Muscle layer of duodenum (tissue), 2 donors: ENCODE measurements around the gene SALL3.
"Not testable (repeated sequence)": the region's sequence is repeated elsewhere in the genome, so short reads cannot be mapped to it uniquely, and the experiment has no call there.

ENCODE experiments used
- H3K27ac ChIP-seq: one replicate; pipeline ENCODE4 v1.7.0; 2013; ENCODE audit warnings: mild to moderate bottlenecking, low read length
- H3K27me3 ChIP-seq: one replicate; pipeline ENCODE4 v1.7.0; 2013; ENCODE audit warnings: low read depth, mild to moderate bottlenecking, control low read depth, low read length
- H3K36me3 ChIP-seq, 2 donors: one replicate each; pipeline ENCODE4 v1.7.0; 2013; ENCODE audit warnings: low read length in 2 of 2, control low read depth in 1 of 2, mild to moderate bottlenecking in 1 of 2; ENCODE audit not compliant: insufficient read depth in 2 of 2, control insufficient read depth in 1 of 2
- H3K4me1 ChIP-seq, 2 donors: one replicate each; pipeline ENCODE4 v1.7.0; 2013; ENCODE audit warnings: low read length in 2 of 2, mild to moderate bottlenecking in 2 of 2, control low read depth in 1 of 2, moderate library complexity in 1 of 2; ENCODE audit not compliant: insufficient read depth in 2 of 2, control insufficient read depth in 1 of 2
- H3K4me3 ChIP-seq, 2 donors: one replicate each; pipeline ENCODE4 v1.7.0; 2013; ENCODE audit warnings: low read length in 2 of 2, low read depth in 1 of 2, mild to moderate bottlenecking in 1 of 2
- H3K9me3 ChIP-seq, 2 donors: one replicate each; pipeline ENCODE4 v1.7.0; 2013; ENCODE audit warnings: low read length in 2 of 2, control low read depth in 1 of 2, mild to moderate bottlenecking in 1 of 2; ENCODE audit not compliant: control insufficient read depth in 1 of 2
- donor health status: healthy.

Gene SALL3

DNA sequence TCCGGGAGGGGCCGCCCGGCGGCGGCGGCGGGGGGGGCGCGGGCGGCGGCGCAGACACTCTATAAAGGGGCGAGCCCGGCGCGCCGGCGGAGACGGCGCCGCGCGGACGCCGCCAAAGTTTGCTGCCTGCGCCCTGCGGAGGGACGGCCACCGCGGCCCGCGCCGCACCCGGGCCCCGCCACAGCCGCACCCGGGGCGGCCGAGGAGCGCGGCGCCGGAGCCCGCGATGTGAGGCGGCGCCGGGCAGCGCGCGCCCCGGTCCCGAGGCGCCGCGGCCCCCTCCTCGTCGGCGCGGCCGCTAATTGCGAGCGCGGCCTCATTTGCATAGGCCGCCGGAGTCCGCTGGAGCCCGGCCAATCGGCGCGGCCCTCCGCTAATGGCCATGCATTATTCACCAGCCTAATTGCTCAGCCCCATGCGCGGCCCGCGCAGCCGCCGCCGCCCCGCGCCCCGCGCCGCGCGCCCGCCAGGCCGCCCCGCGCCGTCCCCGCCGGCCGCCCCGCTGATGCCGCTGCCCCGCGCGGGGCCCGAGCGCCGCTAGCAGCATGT, at the start of gene SALL3:
TSS of gene SALL3 (plus strand) at position 89 of the 549 bp plus-strand sequence. CDS start at position 546, 457 bp downstream.
- peaks cover 0 to 33% of the 10 kb centered on the region in 2 donors for H3K4me1 ChIP-seq
- no peaks in the 10 kb centered on the region for H3K36me3 ChIP-seq
- peaks cover 56% of the 10 kb centered on the region for H3K27me3 ChIP-seq
- no peak within 1 kb of the TSS for H3K27ac ChIP-seq
- H3K4me3 ChIP-seq = peak within 1 kb of the TSS in 1 of 2 donors; percentile 45
- peaks cover 0 to 4% of the 10 kb centered on the region in 2 donors for H3K9me3 ChIP-seq

DNA sequence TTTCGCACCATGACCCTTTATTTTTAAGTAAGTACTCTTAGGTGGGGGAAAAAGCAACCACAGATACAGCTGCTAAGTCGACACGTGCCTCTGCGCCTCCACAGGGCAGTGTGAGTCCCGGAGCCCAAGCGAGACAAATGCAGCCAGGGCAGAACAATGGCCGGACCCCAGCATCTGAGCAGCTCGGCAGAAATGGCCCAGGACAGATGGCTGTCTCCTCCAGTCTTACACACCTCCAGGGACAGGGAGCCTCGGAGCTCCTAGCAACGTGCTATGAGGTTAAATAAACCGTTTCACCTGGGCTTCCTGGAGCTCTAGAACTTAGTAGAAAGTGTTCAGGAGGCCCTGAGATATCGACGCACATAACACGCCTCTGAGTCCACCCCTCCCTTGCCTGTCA, 47.3 kb upstream of the SALL3 start:
- H3K4me3 ChIP-seq = no peak overlapping the region
- no peaks in the 10 kb centered on the region for H3K27me3 ChIP-seq
- no peaks in the 10 kb centered on the region for H3K9me3 ChIP-seq
- no peaks in the 10 kb centered on the region for H3K4me1 ChIP-seq
- no peak overlapping the region for H3K27ac ChIP-seq
- no peaks in the 10 kb centered on the region for H3K36me3 ChIP-seq

DNA sequence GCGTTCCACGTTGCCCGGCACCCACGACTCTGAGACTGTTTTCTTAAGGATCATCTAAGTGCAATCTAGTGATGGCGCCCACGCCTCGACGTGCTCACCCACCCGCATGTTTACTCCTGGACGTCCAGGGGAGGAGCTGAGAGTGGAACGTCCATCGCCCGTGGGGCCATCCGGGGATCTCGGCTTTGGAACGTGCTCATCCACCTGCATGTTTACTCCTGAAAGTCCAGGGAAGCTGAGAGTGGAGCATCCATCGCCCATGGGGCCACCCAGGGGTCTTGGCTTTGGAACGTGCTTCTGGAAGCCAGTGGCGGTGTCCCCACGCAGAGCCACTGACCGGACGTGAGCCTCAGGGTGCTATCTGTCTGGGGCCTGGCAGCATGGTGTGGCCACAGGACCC, 45.6 kb upstream of the SALL3 start:
- no peak overlapping the region for H3K27ac ChIP-seq
- H3K36me3 ChIP-seq = no peaks in the 10 kb centered on the region
- no peaks in the 10 kb centered on the region for H3K27me3 ChIP-seq
- no peaks in the 10 kb centered on the region for H3K4me1 ChIP-seq
- no peaks in the 10 kb centered on the region for H3K9me3 ChIP-seq
- no peak overlapping the region for H3K4me3 ChIP-seq

DNA sequence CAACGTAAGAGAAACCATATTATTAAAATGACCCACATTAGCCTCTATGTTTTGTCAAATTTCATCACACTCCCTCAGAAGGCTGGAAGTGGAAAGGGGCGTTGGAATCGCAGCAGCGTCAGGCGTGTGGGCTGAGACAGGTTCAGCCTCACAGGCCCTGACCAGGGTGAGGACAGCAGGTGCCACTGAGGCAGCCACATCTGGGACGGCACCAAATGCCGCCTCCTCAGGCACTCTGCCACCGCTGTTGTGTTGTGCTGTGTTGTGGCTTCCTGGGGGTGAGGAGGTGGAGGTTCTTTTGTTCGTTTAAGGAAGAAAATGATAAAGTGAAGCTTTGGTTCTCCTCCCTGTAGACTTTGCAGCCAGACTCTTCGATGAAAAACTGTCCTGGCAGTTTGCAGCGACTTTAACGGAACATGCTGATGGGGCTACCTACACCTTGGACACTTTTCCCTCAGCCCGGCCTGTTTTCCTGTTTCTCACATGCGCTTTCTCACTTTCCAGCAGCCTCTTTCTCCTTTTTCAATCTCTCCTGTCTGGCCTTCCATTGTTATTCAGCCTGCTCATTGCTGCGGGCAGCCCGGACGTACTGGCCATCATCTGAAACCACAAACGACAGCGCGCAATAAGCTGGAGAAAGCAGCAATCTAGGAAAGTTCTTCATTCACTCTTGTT, 44.9 kb upstream of the SALL3 start:
- H3K9me3 ChIP-seq = no peaks in the 10 kb centered on the region
- no peak overlapping the region for H3K4me3 ChIP-seq
- H3K4me1 ChIP-seq = no peaks in the 10 kb centered on the region
- H3K36me3 ChIP-seq = no peaks in the 10 kb centered on the region
- no peaks in the 10 kb centered on the region for H3K27me3 ChIP-seq
- no peak overlapping the region for H3K27ac ChIP-seq

DNA sequence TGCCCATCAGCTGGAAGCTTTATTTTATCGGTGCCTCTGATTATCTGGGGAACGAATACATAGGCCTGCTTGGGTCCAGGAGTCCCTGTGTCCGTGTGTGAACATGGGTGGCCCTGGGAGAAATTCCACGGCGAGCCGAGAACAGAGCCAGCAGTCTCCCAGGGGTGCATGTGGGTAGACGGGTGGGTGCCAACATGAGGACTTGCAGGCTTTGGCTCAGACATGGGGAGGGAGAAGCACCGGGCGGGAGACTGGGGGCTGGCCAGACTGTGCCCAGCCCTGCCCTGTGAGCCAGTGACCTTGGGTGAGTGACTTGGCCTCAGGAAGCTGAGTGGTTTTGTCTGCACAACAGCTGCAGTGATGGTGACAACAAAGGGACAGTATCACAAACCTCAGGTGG, 44.2 kb upstream of the SALL3 start:
- H3K4me1 ChIP-seq = no peaks in the 10 kb centered on the region

DNA sequence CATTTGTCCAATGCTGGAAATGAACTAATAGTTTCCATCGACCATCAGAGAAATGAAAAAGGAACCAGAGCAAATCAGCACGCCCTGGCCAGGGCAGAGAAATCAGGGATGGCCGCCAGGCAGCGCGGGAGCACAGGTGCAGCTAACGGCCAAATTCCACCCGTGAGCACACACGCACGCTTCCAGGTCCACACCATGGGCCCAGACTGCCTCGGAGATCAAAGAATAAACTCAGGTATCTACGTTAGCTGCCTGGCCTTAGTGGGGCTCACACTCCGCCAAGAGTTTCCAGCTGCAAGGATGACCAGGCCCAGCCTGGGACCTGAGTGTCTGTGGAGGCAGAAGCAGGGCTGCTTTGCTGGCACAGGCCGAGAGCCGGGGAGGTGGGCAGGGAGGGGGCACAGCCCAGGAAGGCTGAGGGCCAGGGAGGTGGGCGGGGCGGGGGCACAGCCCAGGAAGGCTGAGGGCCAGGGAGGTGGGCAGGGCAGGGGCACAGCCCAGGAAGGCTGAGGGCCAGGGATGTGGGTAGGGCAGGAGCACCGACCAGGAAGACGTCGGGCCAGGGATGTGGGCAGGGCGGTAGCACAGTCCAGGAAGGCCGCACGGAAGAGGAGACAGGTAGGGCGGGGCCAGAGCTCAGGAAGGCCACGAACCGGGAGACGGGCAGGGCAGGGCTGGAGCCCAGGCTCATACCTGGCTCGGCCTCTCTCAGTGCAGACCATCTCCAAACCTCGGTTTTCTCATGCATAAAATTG, 43.2 kb upstream of the SALL3 start:
- H3K4me1 ChIP-seq = no peaks in the 10 kb centered on the region
- no peaks in the 10 kb centered on the region for H3K27me3 ChIP-seq
- no peaks in the 10 kb centered on the region for H3K36me3 ChIP-seq
- H3K9me3 ChIP-seq = no peaks in the 10 kb centered on the region
- H3K27ac ChIP-seq = no peak overlapping the region
- no peak overlapping the region for H3K4me3 ChIP-seq

More for the DNA sequence above, 44.2 kb upstream of the SALL3 start:
- Histone ChIP-seq H3K27ac (no peak overlapping the region), H3K27me3 (no peaks in the 10 kb centered on the region), H3K4me3 (no peak overlapping the region), H3K36me3 (no peaks in the 10 kb centered on the region), H3K9me3 (no peaks in the 10 kb centered on the region)

DNA sequence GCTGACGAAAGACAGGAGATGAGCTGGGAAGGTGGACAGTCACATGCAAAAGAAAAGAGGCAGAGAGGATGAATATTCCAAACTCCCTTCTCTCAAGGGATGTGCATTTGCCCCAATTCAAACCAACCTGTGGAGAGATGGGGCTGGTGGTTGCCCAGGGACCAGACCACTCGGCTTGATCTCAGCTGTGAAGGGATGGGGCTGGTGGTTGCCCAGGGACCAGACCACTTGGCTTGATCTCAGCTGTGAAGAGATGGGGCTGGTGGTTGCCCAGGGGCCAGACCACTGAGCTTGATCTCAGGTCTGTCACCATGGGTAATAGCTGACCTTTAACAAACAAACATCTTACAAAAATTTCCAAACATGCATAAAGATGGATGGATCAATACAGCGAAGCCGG, 42.5 kb upstream of the SALL3 start:
- no peaks in the 10 kb centered on the region for H3K36me3 ChIP-seq

DNA sequence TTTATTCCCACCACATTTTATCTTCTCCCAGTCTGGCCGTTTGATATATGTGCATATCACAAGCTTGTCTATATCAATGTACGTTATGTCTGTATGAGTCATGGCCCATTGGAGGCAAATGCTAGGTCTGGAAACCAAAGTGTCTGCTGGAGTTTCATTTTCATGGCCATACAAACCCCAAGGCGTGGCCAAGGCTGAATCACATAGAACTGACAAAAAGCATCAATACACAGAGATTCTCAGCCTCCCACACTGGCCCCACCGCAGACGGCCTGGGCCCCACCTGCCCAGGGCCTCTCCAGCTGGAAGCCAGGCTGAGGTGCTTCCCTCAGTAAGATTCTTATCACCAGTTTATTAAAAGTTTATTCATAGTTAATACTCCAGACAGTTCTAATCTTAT, 40.5 kb upstream of the SALL3 start:
- no peak overlapping the region for H3K4me3 ChIP-seq

More for the DNA sequence above, 42.5 kb upstream of the SALL3 start:
- H3K4me1 ChIP-seq = no peaks in the 10 kb centered on the region
- no peaks in the 10 kb centered on the region for H3K27me3 ChIP-seq
- no peak overlapping the region for H3K4me3 ChIP-seq
- H3K27ac ChIP-seq = no peak overlapping the region
- H3K9me3 ChIP-seq = no peaks in the 10 kb centered on the region

DNA sequence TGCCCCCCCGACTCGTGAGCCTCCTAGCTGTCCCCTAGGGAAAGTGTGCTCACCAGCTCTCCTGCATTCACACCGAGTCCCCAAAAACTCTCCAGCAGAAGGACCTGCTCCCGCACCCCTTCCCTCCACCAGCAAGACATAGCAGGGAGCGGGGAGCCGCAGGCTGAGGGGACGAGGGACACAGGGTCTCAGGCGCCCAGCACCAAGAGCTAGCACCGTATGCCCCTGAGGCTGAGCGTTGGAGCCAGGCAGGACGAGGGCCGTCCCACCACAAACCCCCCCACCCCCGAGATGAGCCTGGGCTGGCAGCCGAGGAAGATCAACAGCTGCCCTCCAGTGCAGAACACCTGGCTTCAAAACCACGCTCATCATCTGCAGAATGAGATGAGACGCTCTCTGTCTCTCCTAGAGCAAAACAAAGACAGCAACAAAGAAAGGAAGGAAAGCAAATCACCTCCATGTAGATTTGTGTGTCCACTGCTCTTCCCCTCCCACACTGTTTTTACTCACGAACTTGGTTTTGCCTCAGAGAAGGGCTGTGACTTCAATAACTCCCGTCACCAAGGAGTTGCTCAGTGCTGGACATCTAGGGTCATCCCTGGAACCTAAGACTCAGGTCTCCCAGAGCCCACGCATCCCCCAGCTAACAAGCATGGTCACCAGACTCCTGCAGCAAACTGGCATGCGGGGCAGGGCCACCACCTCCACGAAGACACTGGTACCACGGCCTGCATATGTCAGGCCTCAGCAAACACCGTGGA, 39.7 kb upstream of the SALL3 start:
- Histone ChIP-seq H3K27me3 (no peaks in the 10 kb centered on the region), H3K27ac (no peak overlapping the region), H3K36me3 (no peaks in the 10 kb centered on the region), H3K4me3 (no peak overlapping the region), H3K9me3 (no peaks in the 10 kb centered on the region), H3K4me1 (no peaks in the 10 kb centered on the region)

More for the DNA sequence above, 40.5 kb upstream of the SALL3 start:
- Histone ChIP-seq H3K36me3 (no peaks in the 10 kb centered on the region), H3K27ac (no peak overlapping the region), H3K4me1 (no peaks in the 10 kb centered on the region), H3K27me3 (no peaks in the 10 kb centered on the region), H3K9me3 (no peaks in the 10 kb centered on the region)

DNA sequence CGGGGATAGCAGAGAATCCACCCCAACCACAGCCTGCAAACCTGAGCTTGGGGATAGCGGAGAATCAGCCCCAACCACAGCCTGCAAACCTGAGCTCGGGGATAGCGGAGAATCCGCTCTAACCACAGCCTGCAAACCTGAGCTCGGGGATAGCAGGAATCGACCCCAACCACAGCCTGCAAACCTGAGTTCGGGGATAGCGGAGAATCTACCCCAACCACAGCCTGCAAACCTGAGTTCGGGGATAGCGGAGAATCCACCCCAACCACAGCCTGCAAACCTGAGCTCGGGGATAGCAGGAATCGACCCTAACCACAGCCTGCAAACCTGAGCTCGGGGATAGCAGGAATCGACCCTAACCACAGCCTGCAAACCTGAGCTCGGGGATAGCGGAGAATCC, 37.4 kb upstream of the SALL3 start:
- H3K27me3 ChIP-seq, H3K4me3 ChIP-seq, H3K4me1 ChIP-seq, H3K36me3 ChIP-seq, H3K27ac ChIP-seq, H3K9me3 ChIP-seq: not testable (repeated sequence)

DNA sequence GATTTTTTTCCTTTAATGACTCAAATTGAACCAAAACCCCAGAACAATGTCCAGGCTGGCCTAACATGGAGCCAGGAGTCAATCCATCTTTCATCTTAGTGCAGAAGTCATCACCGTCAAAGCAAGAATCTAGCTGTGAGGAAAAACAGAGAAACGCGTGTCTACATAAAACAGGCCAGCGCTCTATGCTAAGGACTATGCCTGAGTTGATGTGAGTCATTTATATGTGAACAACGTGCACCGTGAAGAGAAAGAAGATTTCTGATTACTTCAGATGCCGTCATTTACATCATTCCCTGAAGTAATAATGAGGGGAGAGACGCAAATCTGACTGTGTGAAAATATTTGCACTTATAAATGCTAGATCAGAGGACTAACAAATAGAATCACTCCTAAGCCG, 34.0 kb upstream of the SALL3 start:
- H3K4me3 ChIP-seq = no peak overlapping the region
- H3K4me1 ChIP-seq = no peaks in the 10 kb centered on the region
- H3K9me3 ChIP-seq = no peaks in the 10 kb centered on the region
- no peaks in the 10 kb centered on the region for H3K36me3 ChIP-seq
- H3K27ac ChIP-seq = no peak overlapping the region
- no peaks in the 10 kb centered on the region for H3K27me3 ChIP-seq
